ENCODE results near the gene TMEM45A.
"Not testable (repeated sequence)": the region's sequence is repeated elsewhere in the genome, so short reads cannot be mapped to it uniquely, and the experiment has no call there.

TMEM45A gene
- total RNA-seq = 0.59 to 6.0 (median 1.6) reads per million in 18 experiments

DNA sequence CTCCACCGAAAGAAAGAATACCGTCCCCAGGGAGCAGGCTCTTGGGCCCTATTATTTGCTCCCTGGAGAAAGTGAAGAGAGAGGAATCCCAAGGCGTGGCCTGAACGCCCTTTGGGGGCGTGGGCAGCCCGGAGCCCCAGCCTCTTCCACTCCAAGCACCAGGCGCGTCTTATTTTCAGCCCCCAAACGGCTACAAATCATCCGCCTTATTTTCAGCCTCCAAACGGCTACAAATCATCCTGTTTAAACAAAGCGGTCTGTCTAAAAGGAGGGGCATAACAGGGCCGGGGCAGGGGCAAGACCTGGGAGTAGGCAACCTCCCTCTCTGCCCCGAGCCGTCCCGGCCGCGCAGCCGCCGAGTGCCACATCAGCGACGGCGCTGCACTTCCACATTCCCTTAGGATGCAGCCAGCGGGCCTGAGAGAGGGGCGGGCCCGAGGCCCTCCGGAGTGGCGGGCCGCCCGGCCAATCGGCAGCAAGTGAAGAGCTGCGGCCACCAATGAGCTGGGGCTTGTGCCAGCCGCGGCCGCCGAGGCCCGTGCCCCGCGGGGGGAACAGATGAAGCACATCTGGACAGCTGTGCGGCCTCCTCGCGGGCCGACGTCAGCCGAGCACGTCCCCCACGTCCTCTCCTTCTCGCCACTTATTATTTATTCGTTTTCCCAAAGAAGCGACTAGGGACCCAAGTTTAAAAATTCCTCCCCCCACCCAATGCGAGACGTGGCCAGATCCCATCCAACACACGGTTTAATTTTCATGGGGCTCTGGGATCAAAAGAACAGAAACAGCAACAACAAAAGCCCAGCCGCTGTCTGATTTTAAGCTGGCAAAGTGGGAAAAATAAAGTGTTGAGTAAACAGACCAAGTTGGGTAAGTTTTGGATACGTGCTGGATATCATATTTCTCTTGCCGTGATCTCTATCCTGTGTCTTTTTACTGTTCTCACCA is at the start of gene TMEM45A:
Gene TMEM45A (plus strand): TSS at position 561 of the 948 bp plus-strand sequence. CDS start 62,593 bp downstream, outside the sequence.
- DNase-seq = peak; percentile 94 to 95

- no peak for DNase-seq
Observed at GRCh38 chr3:100443690-100444089, 48.7 kb upstream of the TMEM45A start.

DNA sequence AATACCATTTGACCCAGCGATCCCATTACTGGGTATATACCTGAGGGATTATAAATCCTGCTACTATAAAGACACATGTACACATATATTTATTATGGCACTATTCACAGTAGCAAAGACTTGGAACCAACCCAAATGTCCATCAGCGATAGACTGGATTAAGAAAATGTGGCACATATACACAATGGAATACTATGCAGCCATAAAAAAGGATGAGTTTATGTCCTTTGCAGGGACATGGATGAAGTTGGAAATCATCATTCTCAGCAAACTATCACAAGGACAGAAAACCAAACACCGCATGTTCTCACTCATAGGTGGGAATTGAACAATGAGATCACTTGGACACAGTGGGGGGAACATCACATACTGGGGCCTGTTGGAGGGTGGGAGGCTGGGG is 45.4 kb upstream of the TMEM45A start:
- DNase-seq = not testable (repeated sequence)

- DNase-seq = no peak
Observed at GRCh38 chr3:100448079-100448478, 44.3 kb upstream of the TMEM45A start.

GRCh38 chr3:100449214-100449613 is 43.2 kb upstream of the TMEM45A start:
- no peak for DNase-seq

DNA sequence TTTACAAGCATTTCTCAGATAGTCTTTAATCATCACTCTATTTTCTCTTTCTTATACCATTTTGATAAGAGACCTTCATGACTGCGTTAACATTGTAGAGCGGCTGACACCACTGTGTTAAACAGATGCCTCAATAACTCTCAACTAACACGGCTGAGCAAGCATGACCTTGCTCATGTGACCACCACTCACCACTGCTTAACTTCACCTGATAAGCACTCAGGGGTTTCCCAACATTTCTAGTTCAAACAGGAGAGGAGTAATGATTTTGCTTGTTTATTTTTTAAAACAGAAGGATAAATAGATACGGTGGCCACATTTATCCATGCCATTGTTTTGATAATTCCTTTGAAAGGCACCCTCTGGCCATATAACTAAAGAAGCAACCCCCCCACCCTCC is 37.7 kb upstream of the TMEM45A start:
- DNase-seq = no peak

GRCh38 chr3:100455841-100456550 is 36.4 kb upstream of the TMEM45A start:
- DNase-seq = no peak

GRCh38 chr3:100456745-100457144 is 35.7 kb upstream of the TMEM45A start:
- no peak for DNase-seq

- DNase-seq = no peak
Observed at GRCh38 chr3:100457811-100458210, 34.6 kb upstream of the TMEM45A start.

- DNase-seq = no peak
Observed at GRCh38 chr3:100458814-100459213, 33.6 kb upstream of the TMEM45A start.

DNA sequence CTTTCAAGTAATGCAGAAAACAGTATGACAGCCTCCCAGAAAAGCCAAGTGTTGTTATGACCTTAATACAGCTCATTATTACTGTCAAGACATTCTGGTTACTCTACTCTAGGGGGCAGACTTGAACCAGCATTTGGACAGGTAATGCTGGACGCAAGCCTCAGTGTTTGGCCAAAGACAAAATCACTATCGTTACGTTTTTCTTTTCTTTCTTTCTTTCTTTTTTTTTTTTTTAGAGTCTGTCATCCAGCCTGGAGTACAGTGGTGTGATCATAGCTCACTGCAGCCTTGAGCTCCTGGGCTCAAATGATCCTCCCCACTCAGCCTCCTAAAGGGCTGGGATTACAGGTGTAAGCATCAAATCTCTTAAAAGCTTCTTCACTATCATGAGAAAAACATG is 29.4 kb upstream of the TMEM45A start:
- DNase-seq = peak; percentile 56

- no peak for DNase-seq
Observed at GRCh38 chr3:100463646-100464155, 28.7 kb upstream of the TMEM45A start.

- peak; percentile 26 to 35 for DNase-seq
Observed at GRCh38 chr3:100465892-100466777, 26.3 kb upstream of the TMEM45A start.

DNA sequence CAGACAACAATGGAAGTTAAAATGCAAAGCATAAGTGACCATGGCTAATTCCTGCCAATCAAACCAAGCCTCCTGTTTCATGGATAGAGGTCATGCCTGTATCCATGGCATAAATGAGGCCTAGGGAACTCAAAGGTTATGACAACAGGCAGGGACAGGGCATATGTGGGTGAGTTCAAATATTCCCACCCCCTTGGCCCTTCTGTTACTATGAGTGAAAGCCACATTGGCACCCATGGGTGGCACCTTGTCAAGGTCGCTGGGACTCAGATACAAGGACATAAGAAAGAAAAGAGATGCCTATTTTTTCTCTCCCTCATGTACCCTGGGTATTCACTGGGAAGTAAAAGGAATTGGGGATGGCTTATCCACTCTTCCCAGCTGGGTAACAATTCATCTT is 25.3 kb upstream of the TMEM45A start:
- DNase-seq = no peak

- DNase-seq = no peak
Observed at GRCh38 chr3:100468676-100469075, 23.7 kb upstream of the TMEM45A start.

- no peak for DNase-seq
Observed at GRCh38 chr3:100470951-100471350, 21.5 kb upstream of the TMEM45A start.

DNA sequence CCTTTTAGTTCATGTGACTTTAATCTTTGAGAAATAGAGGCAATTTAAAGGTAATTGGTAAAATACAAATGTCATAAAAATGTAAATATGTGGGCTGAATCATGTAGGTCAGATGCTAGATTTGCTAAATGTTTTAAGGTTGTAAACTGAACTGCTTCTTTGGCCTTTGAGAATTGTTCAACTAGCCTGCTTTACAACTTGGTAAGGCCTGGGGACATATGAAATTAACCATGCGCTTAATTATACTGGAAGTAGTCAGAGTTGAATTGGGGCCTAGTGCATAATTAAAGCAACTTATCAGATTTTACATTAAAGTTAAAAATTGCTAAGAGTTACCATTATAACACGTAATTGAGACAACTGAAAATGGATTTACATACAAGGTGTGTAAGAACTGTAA is 21.0 kb upstream of the TMEM45A start:
- DNase-seq = no peak

DNA sequence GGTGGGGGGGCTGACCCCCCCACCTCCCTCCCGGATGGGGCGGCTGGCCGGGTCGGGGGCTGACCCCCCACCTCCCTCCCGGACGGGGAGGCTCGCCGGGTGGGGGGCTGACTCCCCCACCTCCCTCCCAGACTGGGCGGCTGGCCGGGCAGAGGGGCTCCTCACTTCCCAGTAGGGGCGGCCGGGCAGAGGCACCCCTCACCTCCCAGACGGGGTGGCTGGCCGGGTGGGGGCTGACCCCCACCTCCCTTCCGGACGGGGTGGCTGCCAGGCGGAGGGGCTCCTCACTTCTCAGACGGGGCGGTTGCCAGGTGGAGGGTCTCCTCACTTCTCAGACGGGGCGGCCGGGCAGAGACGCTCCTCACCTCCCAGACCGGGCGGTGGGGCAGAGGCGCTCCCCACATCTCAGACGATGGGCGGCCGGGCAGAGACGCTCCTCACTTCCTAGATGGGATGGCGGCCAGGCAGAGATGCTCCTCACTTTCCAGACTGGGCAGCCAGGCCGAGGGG is 14.5 kb upstream of the TMEM45A start:
- not testable (repeated sequence) for DNase-seq

DNA sequence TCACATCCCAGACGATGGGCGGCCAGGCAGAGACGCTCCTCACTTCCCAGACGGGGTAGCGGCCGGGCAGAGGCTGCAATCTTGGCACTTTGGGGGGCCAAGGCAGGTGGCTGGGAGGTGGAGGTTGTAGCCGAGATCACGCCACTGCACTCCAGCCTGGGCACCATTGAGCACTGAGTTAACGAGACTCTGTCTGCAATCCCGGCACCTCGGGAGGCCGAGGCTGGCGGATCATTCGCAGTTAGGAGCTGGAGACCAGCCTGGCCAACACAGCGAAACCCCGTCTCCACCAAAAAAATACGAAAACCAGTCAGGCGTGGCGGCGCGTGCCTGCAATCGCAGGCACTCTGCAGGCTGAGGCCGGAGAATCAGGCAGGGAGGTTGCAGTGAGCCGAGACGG is 13.9 kb upstream of the TMEM45A start:
- not testable (repeated sequence) for DNase-seq

DNA sequence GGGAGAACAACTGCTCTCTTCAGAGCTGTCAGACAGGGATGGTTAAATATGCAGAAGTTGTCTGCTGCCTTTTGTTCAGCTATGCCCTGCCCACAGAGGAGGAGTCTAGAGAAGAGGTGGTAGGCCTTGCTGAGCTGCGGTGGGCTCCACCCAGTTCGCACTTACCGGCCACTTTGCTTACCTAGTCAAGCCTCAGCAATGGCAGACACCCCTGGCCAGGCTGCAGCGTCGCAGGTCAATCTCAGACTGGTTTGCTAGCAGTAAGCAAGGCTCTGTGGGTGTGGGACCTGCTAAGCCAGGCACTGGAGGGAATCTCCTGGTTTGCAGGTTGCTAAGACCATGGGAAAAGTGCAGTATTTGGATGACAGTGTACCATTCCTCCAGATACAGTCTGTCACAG is 12.3 kb upstream of the TMEM45A start:
- no peak for DNase-seq

DNA sequence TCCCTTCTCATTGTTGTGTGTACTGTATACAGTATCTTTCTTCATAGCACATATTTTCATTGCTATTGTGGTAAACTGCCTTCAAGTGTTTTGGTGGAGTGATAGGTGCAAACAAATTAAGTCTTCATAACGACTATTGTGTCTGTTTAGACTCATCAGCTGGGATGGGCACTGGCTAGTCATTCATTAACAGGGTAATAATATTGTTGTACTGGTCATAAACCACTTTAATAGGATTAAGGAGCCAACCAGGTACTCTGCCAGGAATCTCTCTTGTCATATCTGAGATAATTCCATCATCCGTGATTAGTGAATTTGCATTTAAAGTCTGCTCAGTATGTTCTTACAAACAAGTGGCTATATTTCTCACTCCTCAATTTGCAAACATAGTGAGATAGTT is 10.2 kb upstream of the TMEM45A start:
- DNase-seq = no peak

DNA sequence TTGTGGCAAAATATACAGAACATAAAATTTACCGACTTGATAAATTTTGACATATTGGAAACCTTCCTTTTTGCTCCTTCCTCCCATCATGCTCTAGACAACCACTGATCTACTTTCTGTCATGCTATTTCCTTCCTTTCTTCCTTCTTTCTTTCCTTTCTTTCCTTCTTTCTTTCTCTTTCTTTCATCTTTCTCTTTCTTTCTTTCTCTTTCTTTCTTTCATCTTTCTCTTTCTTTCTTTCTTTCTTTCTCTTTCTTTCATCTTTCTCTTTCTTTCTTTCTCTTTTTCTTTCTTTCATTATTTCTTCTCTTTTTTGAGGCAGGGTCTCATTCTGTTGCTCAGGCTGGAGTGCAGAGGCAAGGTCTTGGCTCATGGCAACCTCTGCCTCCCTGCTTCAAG is 8.9 kb upstream of the TMEM45A start:
- no peak for DNase-seq

Measured in inflammatory macrophage (primary cell).